ENCODE data around the gene PKN2.

Gene PKN2

DNA sequence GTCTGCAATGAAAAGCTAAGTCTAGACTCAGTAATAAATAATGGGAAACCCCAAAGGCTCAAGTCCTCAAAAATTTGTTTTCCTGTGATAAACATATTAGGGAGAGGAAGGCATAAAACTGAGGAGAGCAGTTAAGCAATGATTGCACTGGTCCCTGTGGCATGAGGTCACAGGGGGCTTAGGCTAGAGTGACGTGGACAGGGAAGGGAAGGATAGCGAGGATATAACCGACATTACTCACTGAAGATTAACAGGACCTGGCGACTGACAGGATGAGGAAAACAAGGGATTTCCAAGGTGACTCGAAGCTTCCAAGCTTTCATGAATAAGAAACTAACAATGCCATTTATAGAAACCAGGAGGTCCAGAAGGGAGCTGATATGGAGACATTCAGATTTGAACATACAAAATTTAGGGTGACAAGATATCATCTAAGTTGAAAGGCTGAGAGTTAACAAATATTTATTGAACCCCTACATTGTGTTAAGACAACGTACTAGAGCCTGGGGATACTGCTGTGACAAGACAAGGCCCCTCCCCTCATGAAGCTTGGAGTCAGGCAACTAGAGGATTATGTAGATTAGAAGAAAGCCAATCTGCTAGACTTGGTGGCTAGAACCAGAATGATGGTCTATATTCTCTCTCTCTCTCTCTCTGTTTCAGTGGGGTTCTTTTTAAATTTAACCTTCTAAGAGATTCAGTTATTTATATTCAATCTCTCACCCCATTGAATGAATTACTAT is 33.2 kb upstream of the PKN2 start:
- no peak for TF ChIP-seq PAX5 (IDR thresholded peaks at IDR 0.05; ENCODE audit: insufficient read depth, low read length, severe bottlenecking)
- FAIRE-seq (no peak), DNase-seq (ENCODE audit: insufficient read length, low spot score) (no peak)

GRCh38 chr1:88655140-88655539 is 28.9 kb upstream of the PKN2 start:
- no peak for DNase-seq (ENCODE audit: insufficient read length, low spot score)
- no peak for FAIRE-seq
- TF ChIP-seq SPI1 (IDR thresholded peaks at IDR 0.05; ENCODE audit: low read depth, low read length) = no peak
- no peak for TF ChIP-seq POU2F2 (IDR thresholded peaks at IDR 0.05; ENCODE audit: low read depth, low read length)
- TF ChIP-seq PAX5 (IDR thresholded peaks at IDR 0.05; ENCODE audit: insufficient read depth, low read length, severe bottlenecking) = no peak
- TF ChIP-seq POLR2A (IDR thresholded peaks at IDR 0.05; ENCODE audit: low read depth, low read length) = no peak
- TF ChIP-seq TAF1 (IDR thresholded peaks at IDR 0.05; ENCODE audit: low read depth, low read length) = no peak
- no peak for TF ChIP-seq POLR2AphosphoS5 (IDR thresholded peaks at IDR 0.05; ENCODE audit: low read depth, low read length)

DNA sequence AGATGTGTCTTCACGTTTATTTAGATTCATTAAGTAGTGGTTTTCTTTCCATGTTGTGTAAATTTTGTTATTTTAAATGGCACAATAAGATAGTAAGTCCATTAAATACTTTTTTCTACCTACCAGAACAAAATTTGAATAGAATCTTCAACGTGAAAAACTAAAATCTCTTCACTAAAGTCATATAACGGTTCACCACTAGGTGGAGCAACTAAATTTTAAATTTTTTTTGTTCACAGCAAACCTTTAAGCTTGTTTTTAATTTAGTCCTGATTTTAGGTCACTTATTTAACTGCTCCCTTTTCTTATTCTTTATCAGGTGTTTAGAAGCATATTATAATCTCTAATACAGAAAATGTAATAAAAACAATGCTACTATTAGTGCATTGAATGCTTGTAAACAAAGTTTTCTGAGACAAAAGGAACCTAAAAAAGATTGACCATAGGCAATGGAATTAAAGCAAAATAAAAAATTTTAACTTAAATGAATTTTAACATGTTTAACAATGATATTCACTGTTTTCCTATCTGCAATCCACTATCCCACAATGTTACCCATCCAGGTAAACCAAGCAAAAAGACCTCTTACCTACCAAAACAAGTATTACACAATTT is 28.3 kb upstream of the PKN2 start:
- DNase-seq (ENCODE audit: insufficient read length, low spot score) (no peak), FAIRE-seq (no peak)
- TF ChIP-seq SPI1 (IDR thresholded peaks at IDR 0.05; ENCODE audit: low read depth, low read length) (no peak), POU2F2 (IDR thresholded peaks at IDR 0.05; ENCODE audit: low read depth, low read length) (no peak), POLR2AphosphoS5 (IDR thresholded peaks at IDR 0.05; ENCODE audit: low read depth, low read length) (no peak), POLR2A (IDR thresholded peaks at IDR 0.05; ENCODE audit: low read depth, low read length) (no peak), TAF1 (IDR thresholded peaks at IDR 0.05; ENCODE audit: low read depth, low read length) (no peak), PAX5 (IDR thresholded peaks at IDR 0.05; ENCODE audit: insufficient read depth, low read length, severe bottlenecking) (no peak)

GRCh38 chr1:88658419-88658818 is 25.7 kb upstream of the PKN2 start:
- FAIRE-seq (no peak), DNase-seq (ENCODE audit: insufficient read length, low spot score) (no peak)
- TF ChIP-seq POLR2A (IDR thresholded peaks at IDR 0.05; ENCODE audit: low read depth, low read length) (no peak), PAX5 (IDR thresholded peaks at IDR 0.05; ENCODE audit: insufficient read depth, low read length, severe bottlenecking) (no peak), SPI1 (IDR thresholded peaks at IDR 0.05; ENCODE audit: low read depth, low read length) (no peak), POU2F2 (IDR thresholded peaks at IDR 0.05; ENCODE audit: low read depth, low read length) (no peak), TAF1 (IDR thresholded peaks at IDR 0.05; ENCODE audit: low read depth, low read length) (no peak), POLR2AphosphoS5 (IDR thresholded peaks at IDR 0.05; ENCODE audit: low read depth, low read length) (no peak)

DNA sequence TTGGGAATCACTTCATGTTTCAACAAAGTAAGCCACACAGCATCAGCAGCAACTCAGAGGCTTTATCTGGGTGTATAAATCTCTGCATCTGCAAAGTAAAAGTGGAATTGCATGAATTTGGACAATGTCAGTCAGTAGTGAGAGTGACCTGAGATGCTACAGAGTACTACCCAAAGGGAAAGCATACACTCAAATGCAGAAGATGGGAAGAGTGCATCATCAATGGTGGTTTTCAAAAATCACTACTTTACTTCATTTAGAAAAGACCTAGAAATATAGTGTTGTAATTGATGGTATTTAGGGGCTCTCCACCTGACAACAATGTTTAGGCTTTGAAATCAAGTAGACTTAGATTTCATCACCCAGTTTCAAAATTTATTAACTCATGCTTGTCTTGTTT is 24.5 kb upstream of the PKN2 start:
- no peak for DNase-seq (ENCODE audit: insufficient read length, low spot score)
- FAIRE-seq = no peak
- TF ChIP-seq POU2F2 (IDR thresholded peaks at IDR 0.05; ENCODE audit: low read depth, low read length) (no peak), SPI1 (IDR thresholded peaks at IDR 0.05; ENCODE audit: low read depth, low read length) (no peak), POLR2A (IDR thresholded peaks at IDR 0.05; ENCODE audit: low read depth, low read length) (no peak), PAX5 (IDR thresholded peaks at IDR 0.05; ENCODE audit: insufficient read depth, low read length, severe bottlenecking) (no peak), TAF1 (IDR thresholded peaks at IDR 0.05; ENCODE audit: low read depth, low read length) (no peak), POLR2AphosphoS5 (IDR thresholded peaks at IDR 0.05; ENCODE audit: low read depth, low read length) (no peak)

DNA sequence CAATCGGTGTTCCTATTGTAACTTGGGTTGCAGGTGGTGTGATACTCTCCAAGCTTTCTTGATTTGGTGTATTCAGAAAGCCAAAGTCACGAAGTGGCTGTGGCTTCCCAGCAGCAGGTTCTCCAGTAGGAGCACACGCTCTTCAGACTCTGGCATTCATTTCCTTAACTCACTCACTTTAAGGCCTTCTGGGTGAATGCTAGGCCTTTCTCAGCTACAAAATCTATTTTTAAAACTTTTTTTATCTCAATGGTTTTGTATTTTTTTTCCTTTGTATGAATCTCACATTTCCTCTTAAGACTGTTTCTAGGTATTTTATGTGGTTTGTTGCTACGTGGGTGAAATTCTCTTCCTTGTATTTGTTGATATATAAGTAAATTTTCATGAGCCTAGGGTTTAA is 22.9 kb upstream of the PKN2 start:
- DNase-seq (ENCODE audit: insufficient read length, low spot score) (no peak), FAIRE-seq (no peak)
- TF ChIP-seq SPI1 (IDR thresholded peaks at IDR 0.05; ENCODE audit: low read depth, low read length) (no peak), TAF1 (IDR thresholded peaks at IDR 0.05; ENCODE audit: low read depth, low read length) (no peak), POLR2A (IDR thresholded peaks at IDR 0.05; ENCODE audit: low read depth, low read length) (no peak), POLR2AphosphoS5 (IDR thresholded peaks at IDR 0.05; ENCODE audit: low read depth, low read length) (no peak), PAX5 (IDR thresholded peaks at IDR 0.05; ENCODE audit: insufficient read depth, low read length, severe bottlenecking) (no peak), POU2F2 (IDR thresholded peaks at IDR 0.05; ENCODE audit: low read depth, low read length) (no peak)

DNA sequence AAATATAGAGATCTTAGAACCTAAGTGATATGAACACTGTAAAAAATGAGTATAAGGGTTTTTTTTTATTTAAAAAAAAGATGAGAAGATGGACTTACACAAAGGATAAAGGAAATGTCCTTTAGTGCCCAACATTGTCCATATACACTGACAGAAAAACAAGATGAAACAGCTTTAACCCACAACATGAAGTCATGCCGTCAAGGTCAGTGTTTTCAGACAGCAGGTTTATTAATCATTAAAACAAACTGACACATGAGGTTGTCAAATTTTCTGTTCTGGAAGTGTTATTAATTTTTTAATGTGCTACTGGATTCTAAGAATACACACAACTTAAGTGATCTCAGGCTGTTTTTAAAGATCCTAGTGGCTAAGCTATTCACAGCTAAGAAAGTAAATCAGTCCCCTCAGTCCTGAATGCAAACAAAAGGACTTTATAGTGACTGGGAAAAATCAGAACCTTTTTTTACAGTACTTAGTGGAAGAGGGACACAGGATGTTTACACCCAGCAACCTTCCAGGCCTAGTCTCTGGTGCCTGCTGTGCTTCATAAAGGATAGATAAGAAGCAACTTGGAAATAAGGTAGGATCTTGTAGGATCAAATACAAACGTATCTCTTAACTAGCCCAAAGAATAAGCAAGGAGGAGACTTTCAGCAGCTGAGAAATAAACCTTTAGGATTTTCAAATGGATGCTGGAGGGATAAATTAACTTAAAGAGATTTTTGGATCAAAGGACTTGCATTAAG is 21.9 kb upstream of the PKN2 start:
- DNase-seq (ENCODE audit: insufficient read length, low spot score) = no peak
- FAIRE-seq = peak; percentile 28
- TF ChIP-seq POLR2AphosphoS5 (IDR thresholded peaks at IDR 0.05; ENCODE audit: low read depth, low read length) (no peak), POLR2A (IDR thresholded peaks at IDR 0.05; ENCODE audit: low read depth, low read length) (no peak), POU2F2 (IDR thresholded peaks at IDR 0.05; ENCODE audit: low read depth, low read length) (no peak), PAX5 (IDR thresholded peaks at IDR 0.05; ENCODE audit: insufficient read depth, low read length, severe bottlenecking) (no peak), TAF1 (IDR thresholded peaks at IDR 0.05; ENCODE audit: low read depth, low read length) (no peak)

GRCh38 chr1:88662723-88663122 is 21.4 kb upstream of the PKN2 start:
- no peak for DNase-seq (ENCODE audit: insufficient read length, low spot score)
- TF ChIP-seq TAF1 (IDR thresholded peaks at IDR 0.05; ENCODE audit: low read depth, low read length) = no peak
- TF ChIP-seq SPI1 (IDR thresholded peaks at IDR 0.05; ENCODE audit: low read depth, low read length) = no peak
- no peak for TF ChIP-seq PAX5 (IDR thresholded peaks at IDR 0.05; ENCODE audit: insufficient read depth, low read length, severe bottlenecking)
- no peak for TF ChIP-seq POLR2AphosphoS5 (IDR thresholded peaks at IDR 0.05; ENCODE audit: low read depth, low read length)
- no peak for TF ChIP-seq POU2F2 (IDR thresholded peaks at IDR 0.05; ENCODE audit: low read depth, low read length)
- TF ChIP-seq POLR2A (IDR thresholded peaks at IDR 0.05; ENCODE audit: low read depth, low read length) = no peak
- FAIRE-seq = peak; percentile 77

DNA sequence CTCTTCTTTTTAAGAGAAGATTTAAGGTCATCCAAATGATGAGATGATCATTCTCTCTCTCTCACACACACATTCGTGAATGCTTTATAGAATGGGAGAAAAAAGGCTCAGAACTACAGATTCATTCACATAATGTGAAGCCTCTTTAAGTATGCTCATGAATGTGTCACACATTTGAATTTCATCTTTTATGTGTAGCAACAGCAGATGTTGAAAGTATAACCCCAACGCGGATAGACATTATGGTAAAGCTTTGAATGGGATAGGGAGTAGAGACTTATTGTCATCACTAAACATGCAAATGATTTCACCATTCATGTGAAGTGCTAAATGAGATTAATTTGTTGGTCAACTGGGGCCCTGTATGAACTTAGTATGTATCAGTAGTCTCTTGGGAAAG is 15.7 kb upstream of the PKN2 start:
- FAIRE-seq (no peak), DNase-seq (ENCODE audit: insufficient read length, low spot score) (no peak)
- TF ChIP-seq POLR2AphosphoS5 (IDR thresholded peaks at IDR 0.05; ENCODE audit: low read depth, low read length) = no peak
- TF ChIP-seq POU2F2 (IDR thresholded peaks at IDR 0.05; ENCODE audit: low read depth, low read length) = no peak
- no peak for TF ChIP-seq POLR2A (IDR thresholded peaks at IDR 0.05; ENCODE audit: low read depth, low read length)
- no peak for TF ChIP-seq TAF1 (IDR thresholded peaks at IDR 0.05; ENCODE audit: low read depth, low read length)
- no peak for TF ChIP-seq SPI1 (IDR thresholded peaks at IDR 0.05; ENCODE audit: low read depth, low read length)
- no peak for TF ChIP-seq PAX5 (IDR thresholded peaks at IDR 0.05; ENCODE audit: insufficient read depth, low read length, severe bottlenecking)

All from GM12891 (cell line).